Fibroblast of gingiva (primary cell): ENCODE measurements around the gene KLF16.

Experiments
- DNase-seq: peaks from one replicate; pipeline ENCODE4 v3.0.0-alpha.2; 2011; ENCODE audit warnings: low read depth

The KLF16 gene

DNA sequence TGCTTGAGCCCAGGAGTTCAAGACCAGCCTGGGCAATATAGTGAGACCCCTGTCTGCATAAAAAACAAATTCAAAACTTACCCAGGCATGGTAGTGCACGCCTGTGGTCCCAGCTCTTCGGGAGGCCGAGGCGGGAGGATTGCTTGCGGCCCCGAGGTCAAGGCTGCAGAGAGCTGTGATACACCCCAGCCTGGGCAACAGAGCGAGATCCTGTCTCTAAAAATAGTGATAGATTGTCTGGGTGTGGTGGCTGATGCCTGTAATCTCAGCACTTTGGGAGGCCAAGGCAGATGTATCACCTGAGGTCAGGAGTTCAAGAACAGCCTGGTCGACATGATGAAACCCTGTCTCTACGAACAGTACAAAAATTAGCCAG lies 4.0 kb upstream of the KLF16 start:
- DNase-seq, result no peak

DNA sequence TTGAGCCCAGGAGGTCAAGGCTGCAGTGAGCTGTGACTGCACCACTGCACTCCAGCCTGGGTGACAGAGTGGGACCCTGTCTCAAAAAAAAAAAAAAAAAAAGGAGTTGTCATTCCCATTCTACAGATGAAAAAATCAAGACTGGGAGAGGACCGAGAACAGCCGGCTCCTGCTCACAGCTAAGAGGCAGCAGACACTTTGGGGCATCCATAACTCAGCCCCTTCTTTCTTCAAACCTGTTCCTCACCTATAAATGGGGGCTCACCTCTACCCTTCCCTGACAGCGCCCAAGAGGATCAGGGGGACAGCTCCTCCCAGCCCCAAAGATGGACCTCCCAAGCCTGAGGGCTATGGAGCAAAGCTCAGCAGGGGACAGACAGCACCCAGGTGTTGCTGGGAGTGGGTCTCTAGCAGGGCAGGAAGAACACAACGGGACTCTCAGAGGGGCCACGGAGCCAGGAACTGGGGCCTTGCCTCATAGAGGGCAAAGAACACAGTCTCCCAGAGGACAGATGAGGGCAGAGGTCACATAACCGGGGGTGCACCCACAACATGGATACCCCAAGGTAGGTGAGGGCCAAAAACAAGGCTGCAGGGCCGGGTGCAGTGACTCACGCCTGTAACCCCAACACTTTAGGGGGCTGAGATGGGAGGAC lies 3.4 kb upstream of the KLF16 start:
- DNase-seq, result no peak

DNA sequence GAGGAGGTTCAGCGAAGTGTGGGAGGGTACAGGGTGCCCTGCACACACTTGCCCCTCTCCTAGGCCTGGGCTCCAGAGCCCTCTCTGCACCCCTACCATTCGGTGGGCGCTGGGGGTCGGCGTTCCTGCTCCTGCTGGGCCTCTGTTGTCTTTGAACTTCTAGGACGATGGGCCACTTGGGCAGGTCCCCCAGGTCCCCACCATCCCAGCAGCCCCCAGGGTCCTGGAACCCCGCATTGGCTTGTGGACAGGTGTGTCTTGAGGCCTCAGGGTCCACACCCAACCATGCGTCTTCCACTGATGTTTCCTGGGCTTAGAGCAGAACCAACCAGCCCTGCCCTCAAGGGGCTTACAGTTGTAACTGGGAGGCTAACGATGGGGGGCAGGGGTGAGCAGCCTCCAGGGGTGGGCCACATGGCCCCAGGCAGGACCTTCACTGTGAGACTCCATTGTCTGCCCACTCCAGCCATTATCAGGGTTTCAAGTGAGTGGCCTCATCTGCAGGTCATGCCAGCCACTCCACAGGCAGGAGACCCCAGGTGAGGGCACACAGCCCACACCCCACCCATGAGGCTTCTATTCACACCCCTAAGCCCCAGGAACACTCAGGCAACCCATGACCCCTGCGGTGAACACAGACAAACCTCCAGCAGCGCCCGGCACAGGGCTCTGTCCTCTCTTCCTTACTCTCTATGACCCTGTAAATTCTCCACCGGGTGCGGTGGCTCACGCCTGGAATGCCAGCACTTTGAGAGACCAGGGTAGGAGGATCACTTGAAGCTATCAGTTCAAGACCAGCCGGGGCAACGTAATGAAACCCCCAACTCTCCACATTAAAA lies 2.0 kb upstream of the KLF16 start:
- no peak for DNase-seq

DNA sequence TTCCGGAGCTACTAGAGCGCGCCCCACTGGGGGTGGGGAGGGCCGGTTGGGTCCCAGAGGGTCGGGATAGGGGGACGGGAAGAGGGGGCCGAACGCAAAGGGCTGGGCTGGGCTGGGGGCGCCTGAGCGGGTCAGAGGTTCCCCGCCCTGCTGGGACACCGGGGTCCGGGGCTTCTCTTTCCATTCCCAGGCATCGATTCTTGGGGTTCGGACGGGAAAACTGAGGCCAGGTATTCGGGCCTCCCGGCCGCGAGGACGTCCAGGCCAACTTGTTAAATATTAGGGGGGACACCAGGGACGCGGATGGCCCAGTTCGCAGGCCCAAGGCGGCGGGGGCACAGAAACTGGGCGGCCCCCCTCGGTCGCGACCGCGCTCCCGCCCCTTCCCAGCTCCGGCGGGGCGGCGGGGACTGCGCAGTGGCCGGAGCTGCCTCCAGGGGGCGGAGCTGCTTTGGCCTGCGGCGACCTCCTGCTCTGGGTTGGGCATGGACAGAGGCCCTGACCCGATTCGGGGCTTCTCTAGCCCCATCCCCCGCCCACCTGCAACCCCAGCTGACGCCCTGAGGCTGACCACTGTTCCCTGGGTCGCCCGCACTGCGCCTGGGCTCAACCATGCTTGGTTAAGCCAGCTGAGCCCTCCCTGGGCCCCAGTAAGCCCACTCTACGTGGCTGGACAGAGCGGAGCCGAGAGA lies 1.2 kb upstream of the KLF16 start:
- peak; percentile 50 for DNase-seq

DNA sequence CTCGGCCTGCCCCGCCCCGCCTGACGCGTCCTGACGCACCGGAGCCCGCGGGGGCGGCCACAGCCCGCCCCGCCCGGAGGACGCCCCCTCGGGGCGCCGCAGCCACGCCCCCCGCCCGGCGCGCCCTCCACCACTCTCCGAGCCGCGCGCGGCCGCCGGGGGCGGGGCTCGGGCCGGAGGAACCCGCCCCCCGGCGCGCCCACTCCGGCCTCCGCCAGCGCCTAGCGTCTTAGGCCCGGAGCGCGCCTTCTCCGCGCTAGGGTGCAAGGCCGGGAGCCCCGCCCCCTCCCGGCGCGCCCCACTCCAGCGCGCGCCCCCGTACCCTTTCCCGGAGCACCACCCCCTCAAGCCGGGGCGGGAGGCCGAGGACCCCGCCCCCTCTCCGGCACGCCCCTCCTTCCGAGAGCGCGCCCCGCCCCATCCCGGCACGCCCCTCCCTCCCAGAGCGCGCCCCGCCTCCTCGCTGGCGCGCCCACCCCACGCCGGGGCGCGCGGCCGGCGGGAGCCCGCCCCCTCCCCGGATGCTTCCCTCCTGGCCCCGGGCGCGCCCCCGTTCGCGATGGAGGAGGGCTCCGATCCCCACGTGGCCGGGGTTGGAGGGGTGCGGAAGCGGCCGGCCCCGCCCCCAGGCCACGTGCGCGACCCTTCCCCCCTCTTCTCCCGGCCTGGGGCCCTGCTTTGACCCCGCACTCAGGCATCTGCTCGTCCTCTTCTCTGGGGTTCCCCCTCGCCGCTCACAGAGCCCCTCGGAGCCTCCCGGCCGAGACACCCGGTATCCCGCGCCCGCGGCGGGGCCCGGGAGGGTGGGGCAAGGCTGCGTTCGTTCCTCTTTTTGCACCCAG lies 480 bp upstream of the KLF16 start:
- DNase-seq, result peak; percentile 95

DNA sequence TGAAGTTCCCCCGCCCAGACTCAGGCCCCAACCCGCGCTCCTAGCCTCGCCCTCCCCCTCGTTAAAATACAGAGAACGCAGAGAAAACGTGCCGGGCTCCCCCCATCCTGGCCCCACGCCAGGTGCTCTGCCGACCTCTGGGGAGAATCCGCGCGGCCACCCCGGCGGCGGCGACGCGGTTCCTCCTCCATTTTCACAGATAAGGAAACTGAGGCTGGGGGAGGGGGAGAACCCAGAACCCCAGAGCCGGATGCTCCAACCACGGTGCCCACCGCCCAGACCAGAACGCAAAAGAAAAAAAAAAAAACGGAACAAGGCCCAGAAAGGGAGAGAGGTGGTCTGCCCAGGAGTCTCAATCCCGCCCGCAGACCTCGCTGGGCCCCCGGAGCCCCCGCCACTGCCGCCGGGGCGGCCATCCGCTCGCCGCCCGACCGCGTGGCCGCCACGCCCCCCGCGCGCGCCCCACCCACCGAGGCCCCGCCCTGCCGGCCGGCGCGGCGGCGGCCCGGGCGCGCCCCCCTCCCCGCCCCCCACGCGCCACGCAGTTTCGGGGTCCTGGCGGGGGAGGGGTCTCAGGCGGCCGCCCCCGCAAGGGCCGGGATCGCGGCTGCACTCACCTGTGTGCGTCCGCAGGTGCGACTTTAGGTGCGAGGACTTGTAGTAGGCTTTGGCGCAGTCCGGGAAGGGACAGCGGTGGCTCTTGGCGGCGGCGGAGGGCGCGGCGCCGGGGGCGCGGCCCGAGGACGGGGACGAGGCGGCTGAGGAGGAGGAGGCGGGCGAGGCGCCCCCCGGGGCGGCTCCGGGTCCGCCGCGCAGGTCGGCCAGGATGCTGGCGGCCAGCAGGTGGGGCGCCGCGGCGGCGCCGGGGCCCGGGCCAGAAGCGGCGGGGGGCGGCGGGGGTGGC lies 703 bp downstream of the KLF16 start:
- DNase-seq, result no peak

DNA sequence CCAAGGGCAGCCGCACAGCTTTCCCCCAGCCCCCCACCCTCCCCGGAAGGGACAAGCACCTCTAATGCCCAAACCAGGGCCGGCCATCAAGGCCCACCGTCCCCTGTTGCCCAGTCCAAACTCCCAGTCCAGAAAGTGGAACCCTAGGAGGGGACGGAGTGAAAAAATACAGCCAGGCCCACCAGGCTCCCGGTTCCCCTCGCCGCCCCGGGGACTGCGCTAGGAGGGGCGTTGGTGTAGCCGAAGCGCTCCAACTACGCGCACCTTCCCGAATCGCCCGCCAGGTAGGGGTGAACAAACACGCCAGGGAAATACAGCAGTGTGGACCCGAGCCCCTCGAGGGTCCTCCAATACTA lies 1.3 kb downstream of the KLF16 start:
- DNase-seq, result no peak

DNA sequence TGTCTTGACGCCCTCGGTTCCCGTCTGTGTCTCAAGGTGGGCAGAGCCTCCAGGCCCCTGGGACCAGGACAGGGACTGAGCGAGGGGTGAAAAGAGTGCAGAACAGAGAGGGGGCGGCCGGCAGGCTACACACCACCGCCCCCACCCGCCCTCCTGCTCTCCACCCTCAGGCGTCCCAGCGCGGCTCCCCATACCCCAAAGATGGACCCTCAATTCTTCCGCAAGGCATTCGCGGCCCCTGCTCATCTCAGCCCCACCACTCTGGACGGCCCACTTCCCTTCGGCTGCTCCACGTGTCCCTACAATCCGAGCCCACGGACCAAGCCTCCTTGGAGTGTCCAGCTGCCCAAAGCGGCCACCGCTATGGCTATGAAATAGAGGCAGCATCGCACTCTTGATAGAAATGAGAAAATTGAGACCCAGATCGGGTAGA lies 1.8 kb downstream of the KLF16 start:
- no peak for DNase-seq

DNA sequence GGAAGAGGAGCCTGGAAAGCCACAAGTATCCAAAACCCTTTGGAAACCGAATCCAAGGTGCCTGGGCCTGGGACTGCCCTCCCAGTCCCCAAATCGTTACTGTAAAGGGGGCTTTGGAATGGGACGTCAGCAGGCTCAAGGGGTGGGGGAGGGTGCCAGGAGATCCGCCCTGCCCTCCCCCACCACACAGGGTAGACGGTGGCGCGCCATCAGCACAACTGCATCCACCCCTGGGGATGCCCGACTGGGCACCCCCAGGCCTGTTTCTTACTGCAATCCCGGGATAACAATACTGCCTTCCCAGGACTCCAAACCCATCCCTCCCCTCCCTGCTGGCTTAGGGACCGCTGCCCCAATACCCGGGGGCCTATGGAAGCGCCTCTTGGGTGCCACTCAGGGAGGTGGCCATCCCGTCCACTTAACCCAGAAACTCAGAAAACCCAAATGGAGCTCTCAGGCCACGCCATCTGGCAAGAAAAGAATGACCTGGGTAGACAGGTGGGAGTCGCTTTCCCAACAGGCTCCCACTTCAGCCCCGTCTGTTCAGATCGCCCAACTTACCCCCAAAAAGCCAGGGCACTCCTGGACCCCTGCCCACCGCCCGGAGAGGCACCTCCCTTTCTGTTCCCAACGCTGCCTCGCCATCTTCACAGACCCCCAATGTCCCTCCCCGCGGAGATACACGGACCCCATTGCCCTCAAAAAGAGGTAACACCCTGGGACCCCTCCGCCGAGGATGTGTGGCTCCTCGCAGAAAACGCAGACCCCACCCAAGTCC lies 2.4 kb downstream of the KLF16 start:
- DNase-seq, result no peak

DNA sequence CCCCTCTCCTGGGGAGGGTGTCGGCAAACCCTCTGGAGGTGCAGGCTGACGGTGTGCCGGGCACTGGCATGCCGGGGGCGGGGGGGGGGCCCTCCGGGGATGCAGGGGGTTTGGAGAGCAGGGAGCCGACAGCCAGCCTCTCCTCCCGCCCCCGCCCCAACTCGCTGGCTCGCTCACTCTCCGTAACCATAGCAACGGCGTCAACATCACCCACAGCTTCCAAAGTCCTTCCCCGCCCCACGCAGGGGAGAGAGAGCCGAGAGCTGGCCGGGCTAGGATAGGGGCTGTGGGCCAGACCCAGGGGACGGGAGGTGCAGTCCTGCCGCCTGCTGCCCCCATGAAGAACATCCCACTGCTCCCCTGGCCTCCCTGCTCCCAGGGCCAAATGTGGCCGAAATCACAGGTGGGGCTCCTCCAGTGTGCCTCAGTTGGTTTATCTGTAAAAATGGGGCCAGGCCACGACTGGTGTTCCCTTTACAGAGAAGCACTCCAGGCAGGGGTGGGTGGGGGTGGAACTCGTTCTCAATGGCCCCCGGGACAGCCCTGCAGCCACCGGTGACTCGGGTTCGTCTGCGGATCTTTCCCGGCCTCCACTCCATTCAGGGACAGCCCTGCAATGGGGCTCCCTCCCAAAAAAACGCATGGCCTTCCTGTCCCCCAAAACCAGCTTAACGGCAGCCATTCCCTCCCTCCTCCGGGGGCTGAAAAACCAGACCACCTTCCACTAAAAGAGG lies 3.2 kb downstream of the KLF16 start:
- peak; percentile 77 for DNase-seq

DNA sequence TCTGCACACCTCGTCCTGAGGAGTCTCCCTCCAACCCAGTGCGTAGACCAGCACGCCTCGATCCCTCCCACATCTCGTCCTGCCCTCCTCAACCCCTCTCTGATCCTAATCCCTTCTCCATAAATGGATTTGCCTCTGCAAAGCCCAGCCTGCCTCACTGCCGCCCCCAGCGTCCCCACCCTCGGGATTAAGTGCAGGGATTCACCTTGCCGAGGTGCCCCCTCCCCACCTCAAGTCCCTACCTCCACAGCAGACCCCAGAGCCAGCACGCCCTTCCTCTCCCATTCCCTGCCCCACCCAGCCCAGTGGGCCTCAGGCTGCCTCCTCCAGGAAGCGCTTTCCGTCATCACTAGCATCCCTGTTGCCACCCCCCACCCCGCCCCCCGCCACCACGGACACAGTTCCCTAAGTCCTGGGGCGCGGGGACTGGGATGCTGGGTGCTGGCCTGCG lies 4.0 kb downstream of the KLF16 start:
- DNase-seq, result no peak

DNA sequence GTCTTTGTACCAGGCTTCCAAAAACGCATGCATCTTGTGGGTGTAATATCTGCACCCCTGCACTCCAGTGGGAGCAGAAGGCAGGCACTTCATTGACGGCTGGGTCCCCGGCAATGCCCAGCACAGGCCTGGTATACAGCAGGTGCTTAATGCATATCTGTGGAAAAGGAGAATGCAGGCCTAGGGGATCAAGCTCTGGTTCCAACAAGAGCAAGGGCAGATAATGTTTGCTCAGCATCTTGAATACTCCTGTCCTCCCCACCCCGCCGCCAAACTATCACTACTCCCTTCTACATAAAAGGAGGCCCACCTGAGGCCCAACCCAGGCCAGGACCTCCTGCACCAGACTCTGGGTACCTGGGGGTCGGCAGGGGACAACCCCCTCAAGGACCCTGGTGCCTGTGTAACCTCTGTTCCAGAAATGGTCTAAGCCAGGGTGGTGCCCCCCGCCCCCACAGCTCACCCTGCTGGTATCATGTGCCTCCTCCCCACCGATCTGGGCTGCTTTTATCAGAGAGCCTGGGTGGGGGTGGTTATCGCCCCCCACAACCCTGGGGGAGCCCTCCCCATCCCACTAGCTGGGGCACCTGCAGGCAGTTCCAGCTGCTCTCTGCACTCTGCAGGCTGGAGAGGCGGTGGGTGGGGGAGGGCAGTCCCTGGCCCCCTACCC lies 4.8 kb downstream of the KLF16 start:
- no peak for DNase-seq

DNA sequence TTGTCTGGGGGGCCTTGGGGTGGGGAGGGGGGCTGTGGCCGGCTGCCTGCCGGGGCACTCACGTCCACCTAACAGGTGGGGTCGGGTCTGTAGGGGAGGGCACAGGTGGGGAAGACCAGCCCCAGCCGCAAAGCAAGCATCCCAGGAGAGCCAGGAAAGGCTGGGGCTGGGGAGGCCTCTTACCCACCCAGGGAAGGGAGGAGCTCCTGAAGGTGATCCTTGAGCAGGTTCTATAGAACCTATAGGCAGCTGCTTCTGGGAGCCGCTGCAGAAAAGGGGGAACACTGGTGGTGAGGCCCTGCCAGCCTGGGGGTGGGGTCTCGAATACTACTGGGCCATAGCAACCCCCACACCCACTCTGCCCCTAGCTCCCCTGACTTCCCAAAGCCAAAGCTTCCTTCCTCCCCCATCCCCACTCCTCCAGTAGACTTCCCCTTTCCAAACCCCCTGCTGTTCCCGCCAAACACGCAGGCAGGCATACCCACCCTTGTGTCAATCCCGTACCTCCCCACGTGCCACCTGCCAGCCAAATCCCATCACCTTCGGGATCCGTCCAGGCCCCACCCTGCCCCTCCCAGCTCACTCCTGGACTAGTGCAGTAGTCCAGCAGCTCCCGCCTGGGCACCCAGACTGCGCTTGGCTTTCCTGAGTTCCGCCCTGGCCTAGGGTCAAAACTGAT lies 5.6 kb downstream of the KLF16 start:
- no peak for DNase-seq

DNA sequence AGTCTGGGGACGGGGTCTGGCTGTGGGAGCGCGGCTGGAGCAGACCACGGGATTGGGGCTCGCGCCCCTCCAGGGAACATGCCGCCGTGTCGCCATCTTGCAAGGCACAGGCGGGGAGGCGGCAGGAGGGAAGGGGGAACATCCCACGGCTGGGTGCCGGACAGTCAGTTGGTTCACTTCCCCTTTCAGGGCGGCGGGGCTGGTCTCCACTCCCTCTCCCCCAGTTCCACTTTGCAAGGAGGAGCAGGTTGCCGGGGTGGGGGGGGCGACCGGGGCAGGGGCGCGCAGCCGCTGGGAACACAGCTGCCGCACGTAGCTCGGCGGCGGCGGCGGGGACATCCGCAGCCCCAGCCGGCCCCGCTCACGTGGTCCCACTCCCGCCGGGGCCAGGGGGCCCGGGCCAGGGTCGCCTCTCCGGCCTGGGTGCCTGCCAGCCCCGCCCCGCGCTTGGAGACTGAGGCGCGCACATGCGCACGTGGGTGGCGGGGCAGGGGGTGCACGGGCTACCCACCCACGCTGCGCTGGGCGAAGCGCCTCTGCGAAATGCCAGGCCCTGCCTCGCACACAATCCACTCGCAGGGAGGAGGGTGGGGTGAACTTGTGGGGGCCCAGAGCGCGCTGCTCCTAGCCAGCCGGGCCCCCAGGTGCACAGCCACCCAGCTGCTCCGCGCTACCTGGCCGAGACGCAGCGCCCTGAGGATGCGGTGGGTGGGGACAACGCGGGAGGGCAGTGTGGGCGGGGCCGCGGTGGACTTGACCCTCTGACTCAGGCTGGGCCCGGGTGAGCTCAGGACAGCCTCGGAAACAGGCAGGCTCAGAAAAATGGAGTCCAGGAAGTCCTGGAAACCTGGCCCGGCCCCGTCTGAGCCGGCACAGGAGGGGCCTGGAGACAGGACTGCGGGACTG lies 6.4 kb downstream of the KLF16 start:
- DNase-seq, result peak; percentile 72

DNA sequence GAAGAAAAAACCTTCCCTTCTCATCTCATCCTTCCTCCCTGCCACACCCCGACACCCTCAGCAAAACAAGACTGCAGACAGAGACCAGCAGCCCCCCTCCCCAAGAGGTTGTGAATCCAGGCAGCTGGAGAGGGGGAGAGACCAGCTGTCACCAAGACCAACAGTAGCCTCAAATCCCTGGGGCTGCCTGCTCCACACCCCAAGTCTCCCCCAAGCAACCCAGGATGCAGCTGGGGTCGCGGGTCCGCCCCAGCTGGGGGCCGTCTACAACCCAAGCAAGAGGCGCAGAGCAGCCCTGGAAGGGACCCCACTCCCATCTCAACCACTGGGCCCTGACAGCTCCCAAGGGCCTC lies 7.1 kb downstream of the KLF16 start:
- DNase-seq, result no peak

DNA sequence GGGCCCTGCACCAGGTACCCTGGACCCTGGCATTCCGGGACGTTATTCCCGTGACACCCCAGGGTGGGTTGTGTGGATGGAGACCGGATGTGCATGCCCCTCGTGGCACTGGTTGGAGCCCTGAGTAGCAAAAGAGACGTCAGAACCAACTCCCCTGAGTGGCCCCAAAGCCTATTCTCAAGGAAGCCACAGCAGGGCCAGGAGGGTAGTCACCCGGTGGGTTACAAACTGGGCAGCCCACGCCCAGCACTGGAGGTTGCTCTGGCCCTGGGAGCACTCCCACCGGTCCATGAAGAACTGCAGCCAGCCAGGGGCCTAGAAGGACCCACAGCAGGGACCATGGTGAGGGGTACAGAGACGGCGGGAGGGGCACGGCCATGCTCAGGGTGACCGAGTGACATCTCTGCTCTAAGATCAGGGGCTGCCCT lies 7.5 kb downstream of the KLF16 start:
- DNase-seq, result peak; percentile 42

DNA sequence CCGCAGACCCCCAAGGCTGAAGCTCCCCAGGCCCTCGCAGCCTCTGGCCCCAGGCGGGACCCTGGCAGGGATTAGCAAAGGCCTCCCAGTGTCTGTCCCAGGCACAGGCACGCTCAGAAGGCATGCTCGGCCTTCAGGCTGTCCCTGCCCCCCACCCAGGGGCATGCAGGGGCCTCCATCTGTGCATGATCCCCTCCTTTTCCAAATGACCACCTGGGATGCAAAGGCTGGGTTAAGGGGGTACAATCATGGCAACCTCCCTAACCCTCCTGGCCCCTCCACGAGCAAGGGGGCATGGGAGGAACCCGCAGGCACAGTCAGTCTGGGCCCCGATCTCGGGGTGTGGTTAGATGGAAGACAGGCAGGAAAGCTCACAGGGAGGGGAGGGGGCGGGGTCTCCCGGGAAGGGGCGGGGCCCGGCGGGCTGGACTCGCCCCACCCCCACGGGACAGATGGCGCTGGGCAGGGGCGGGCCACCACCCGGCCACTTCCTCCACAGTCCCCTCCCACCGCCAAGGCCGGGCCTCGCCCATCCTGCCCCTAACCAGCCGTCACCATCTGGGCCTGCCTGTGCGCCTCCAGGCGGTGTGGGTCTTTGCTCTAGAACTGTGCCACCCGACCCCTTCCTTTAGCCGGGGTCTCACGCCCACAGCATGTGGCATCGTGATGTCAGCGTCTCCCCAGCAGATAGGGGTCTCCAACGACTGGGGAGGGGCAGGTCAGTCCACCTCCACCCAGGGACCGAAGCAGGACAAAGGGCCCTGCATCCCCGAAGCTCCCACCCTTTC lies 8.1 kb downstream of the KLF16 start:
- DNase-seq, result peak; percentile 92
